B cell (primary cell): ENCODE data around the gene IQCM. TPM values are rescaled to one million over a fixed set of nuclear protein-coding genes. Genes with fewer than 3 reads are reported as not detected.

Experiments
- ATAC-seq: fragments of 200-7000 bp; cut with Tn5 transposase; one replicate; pipeline ENCODE4 v1.10.0; 2021; ENCODE audit warnings: low read depth, mild to moderate bottlenecking, moderate number of reproducible peaks, moderate library complexity
- CTCF ChIA-PET: fragments of 350-600 bp; sonication (Branson Sonifier 250); formaldehyde crosslinking; loops from one replicate; lab custom pipeline; 2021; ENCODE audit warnings: antibody characterized with exemption, inconsistent platforms; lab: Charles Lee
- POLR2A ChIA-PET: fragments of 350-600 bp; sonication (Branson Sonifier 250); formaldehyde crosslinking; loops from one replicate; lab custom pipeline; 2021; ENCODE audit warnings: antibody characterized with exemption; lab: Charles Lee
- DNase-seq: peaks from one replicate; pipeline ENCODE4 v3.0.0; 2013
- H2AFZ ChIP-seq: 2 replicates; pipeline ENCODE4 v1.6.1; 2012; ENCODE audit warnings: mild to moderate bottlenecking, low read depth, low read length; ENCODE audit not compliant: insufficient read depth, poor library complexity, severe bottlenecking
- H3K27ac ChIP-seq, 2 donors: 1 replicate in 1 of 2; 2 replicates in 1 of 2; pipeline ENCODE4 v1.5.1; 2012 to 2013; ENCODE audit warnings: low read length in 2 of 2, mild to moderate bottlenecking in 2 of 2, moderate library complexity in 1 of 2
- H3K27me3 ChIP-seq, 4 experiments: fragments of 200-600 bp in 1 of 4; sonication (generic) in 1 of 4; replicated peaks in 1 of 4; 1 replicate in 2 of 4; 2 replicates in 2 of 4; pipeline versions ENCODE4 v1.6.1 to v1.7.0; 2013 to 2016; ENCODE audit warnings: low read length in 3 of 4, mild to moderate bottlenecking in 2 of 4, mixed read lengths in 1 of 4, moderate library complexity in 1 of 4; ENCODE audit not compliant: insufficient read depth in 4 of 4, control insufficient read depth in 3 of 4; ENCODE audit errors: control extremely low read depth in 1 of 4
- H3K36me3 ChIP-seq, 2 experiments: replicated peaks in 1 of 2; 1 replicate in 1 of 2; 2 replicates in 1 of 2; pipeline versions ENCODE4 v1.6.1 to v1.7.1; 2013; ENCODE audit warnings: low read length in 1 of 2; ENCODE audit not compliant: insufficient read depth in 2 of 2, control insufficient read depth in 1 of 2; ENCODE audit errors: control extremely low read depth in 1 of 2, extremely low read depth in 1 of 2
- H3K4me1 ChIP-seq, 2 donors: fragments of 200-600 bp in 1 of 2; sonication (generic) in 1 of 2; 1 replicate in 1 of 2; 2 replicates in 1 of 2; pipeline versions ENCODE4 v1.5.1 to v1.6.1; 2013 to 2017; ENCODE audit warnings: low read length in 2 of 2; ENCODE audit not compliant: control insufficient read depth in 2 of 2, insufficient read depth in 2 of 2
- H3K4me2 ChIP-seq: replicated peaks from 2 replicates; pipeline ENCODE3; 2012; ENCODE audit warnings: mild to moderate bottlenecking, low read depth, low read length; ENCODE audit not compliant: poor library complexity, severe bottlenecking
- H3K4me3 ChIP-seq, 5 experiments: fragments of 200-600 bp in 1 of 5; sonication (generic) in 1 of 5; 1 replicate in 3 of 5; 2 replicates in 2 of 5; pipeline versions ENCODE4 v1.5.1 to v1.7.0; 2011 to 2016; ENCODE audit warnings: low read length in 4 of 5, mild to moderate bottlenecking in 4 of 5, low read depth in 2 of 5, control low read depth in 1 of 5, moderate library complexity in 1 of 5; ENCODE audit not compliant: insufficient read depth in 1 of 5; ENCODE audit errors: control extremely low read depth in 1 of 5, extremely low read depth in 1 of 5
- H3K79me2 ChIP-seq: fragments of 200-600 bp; sonication (generic); one replicate; pipeline ENCODE4 v1.6.0; 2016; ENCODE audit warnings: low read length; ENCODE audit not compliant: control insufficient read depth, insufficient read depth
- H3K9ac ChIP-seq: fragments of 200-600 bp; sonication (generic); 2 replicates; pipeline ENCODE4 v1.6.1; 2017; ENCODE audit warnings: mild to moderate bottlenecking, low read length, moderate library complexity
- H3K9me3 ChIP-seq, 3 donors: one replicate each; pipeline versions ENCODE4 v1.6.1 to v1.7.1; 2013; ENCODE audit warnings: low read length in 2 of 3; ENCODE audit not compliant: control insufficient read depth in 2 of 3, insufficient read depth in 1 of 3; ENCODE audit errors: control extremely low read depth in 1 of 3
- H4K20me1 ChIP-seq: 2 replicates; pipeline ENCODE4 v1.6.0; 2012; ENCODE audit warnings: mild to moderate bottlenecking, low read length; ENCODE audit not compliant: insufficient read depth, control insufficient read depth, poor library complexity, severe bottlenecking
- H3K27ac Mint-ChIP-seq: one replicate; pipeline ENCODE4 v1.8.0; 2021; ENCODE audit warnings: mixed read lengths
- H3K27me3 Mint-ChIP-seq: one replicate; pipeline ENCODE4 v1.8.0; 2021; ENCODE audit warnings: mixed read lengths
- H3K4me1 Mint-ChIP-seq: one replicate; pipeline ENCODE4 v1.8.0; 2021; ENCODE audit warnings: mixed read lengths
- H3K4me3 Mint-ChIP-seq: one replicate; pipeline ENCODE4 v1.8.0; 2021; ENCODE audit warnings: mixed read lengths
- H3K9me3 Mint-ChIP-seq: one replicate; pipeline ENCODE4 v1.8.0; 2022; ENCODE audit warnings: mixed read lengths; ENCODE audit not compliant: insufficient read depth
- EZH2 ChIP-seq: IDR thresholded peaks from 2 replicates; pipeline ENCODE4 v1.6.1; 2012; ENCODE audit warnings: borderline replicate concordance, low read depth, mild to moderate bottlenecking, moderate library complexity, low read length; ENCODE audit not compliant: insufficient read depth, poor library complexity, severe bottlenecking
- WGBS: methylation state at CpG from one replicate; pipeline ENCODE4 v1.1.5; 2013; ENCODE audit warnings: missing lambda C conversion rate; ENCODE audit not compliant: insufficient coverage; 5-methylcytosine and 5-hydroxymethylcytosine counted together
- intact Hi-C: fragments of 100-400 bp; cut with micrococcal nuclease; formaldehyde crosslinking; loops from one replicate; pipeline ENCODE4 v1.10.0; 2022
- polyA plus RNA-seq: library from polyadenylated mRNA; depleted of rRNA; stranded (reverse); fragments of >200 nt; gene quantifications from 2 replicates; pipeline ENCODE4 v1.2.3, GENCODE V29; 2012
- total RNA-seq, 2 donors: library from RNA; stranded (reverse); fragments of 120-200 nt in 1 of 2; gene quantifications; 1 replicate in 1 of 2; 2 replicates in 1 of 2; pipeline versions ENCODE4 v1.2.3 to v1.2.4, GENCODE V29; 2013 to 2022
- TF ChIP-seq, protein P1 (sequence below): fragments of 200-600 bp; IDR thresholded peaks from one replicate; pipeline ENCODE4 v1.8.0; 2022; ENCODE audit warnings: antibody characterized with exemption, mild to moderate bottlenecking

IQCM gene
- total and polyA plus RNA-seq, 2 donors (not counting 1 experiment from before 2014, with no cell fraction given): not detected

DNA sequence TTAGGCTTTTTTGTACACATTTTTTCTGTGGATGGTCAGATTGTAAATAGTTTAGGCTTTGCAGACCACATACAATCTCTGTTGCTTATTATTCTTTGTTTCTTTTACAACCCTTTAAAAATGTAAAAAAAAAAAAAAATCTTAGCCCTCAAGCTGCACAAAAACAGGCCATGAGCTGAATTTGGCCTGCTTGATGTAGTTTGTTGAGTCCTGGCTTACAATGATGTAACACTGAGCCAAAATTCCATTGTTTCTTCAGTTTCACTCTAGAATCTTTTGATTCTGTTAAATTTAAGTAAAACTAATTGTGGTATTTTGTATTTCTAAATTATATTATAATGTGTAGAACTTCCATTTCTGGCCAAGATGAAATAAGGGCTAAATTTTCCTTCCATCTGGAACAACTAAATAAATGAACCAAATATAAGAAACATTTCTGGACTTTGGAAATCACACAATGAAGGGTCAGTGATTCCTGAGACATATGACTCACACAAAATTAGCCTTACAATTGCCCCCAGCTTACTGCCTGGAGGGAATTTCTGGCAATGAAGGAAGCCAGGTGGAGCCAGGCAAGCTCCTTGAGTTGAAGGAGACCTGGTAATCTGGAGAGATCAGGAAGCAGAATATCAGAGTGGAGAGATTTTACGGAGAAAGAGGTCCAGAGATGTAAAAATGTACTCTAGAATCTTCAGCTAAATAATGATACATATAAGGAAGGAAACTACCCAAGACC is 29.8 kb downstream of the IQCM start:
- Histone ChIP-seq H3K27me3 (no peaks in the 10 kb centered on the region), H3K9ac (no peak overlapping the region), H3K9me3 (peaks cover 0 to 3% (median 0%) of the 10 kb centered on the region in 3 donors), H3K27ac (no peak overlapping the region), H3K4me3 (no peak overlapping the region), H4K20me1 (no peaks in the 10 kb centered on the region), H2AFZ (no peak overlapping the region), H3K4me1 (no peaks in the 10 kb centered on the region), H3K79me2 (no peaks in the 10 kb centered on the region), H3K4me2 (no peak overlapping the region), H3K36me3 (no peaks in the 10 kb centered on the region)
- no CpG with 5 or more reads among the region's 1 CpG for WGBS
- Mint-ChIP-seq H3K4me1 (no peaks in the 10 kb centered on the region), H3K27ac (no peak overlapping the region), H3K27me3 (no peaks in the 10 kb centered on the region), H3K4me3 (no peak overlapping the region), H3K9me3 (peaks cover 2% of the 10 kb centered on the region)
- ChIA-PET POLR2A (no interaction called here), CTCF (no interaction called here)
- no peak for TF ChIP-seq EZH2
- TF ChIP-seq, protein P1, sequence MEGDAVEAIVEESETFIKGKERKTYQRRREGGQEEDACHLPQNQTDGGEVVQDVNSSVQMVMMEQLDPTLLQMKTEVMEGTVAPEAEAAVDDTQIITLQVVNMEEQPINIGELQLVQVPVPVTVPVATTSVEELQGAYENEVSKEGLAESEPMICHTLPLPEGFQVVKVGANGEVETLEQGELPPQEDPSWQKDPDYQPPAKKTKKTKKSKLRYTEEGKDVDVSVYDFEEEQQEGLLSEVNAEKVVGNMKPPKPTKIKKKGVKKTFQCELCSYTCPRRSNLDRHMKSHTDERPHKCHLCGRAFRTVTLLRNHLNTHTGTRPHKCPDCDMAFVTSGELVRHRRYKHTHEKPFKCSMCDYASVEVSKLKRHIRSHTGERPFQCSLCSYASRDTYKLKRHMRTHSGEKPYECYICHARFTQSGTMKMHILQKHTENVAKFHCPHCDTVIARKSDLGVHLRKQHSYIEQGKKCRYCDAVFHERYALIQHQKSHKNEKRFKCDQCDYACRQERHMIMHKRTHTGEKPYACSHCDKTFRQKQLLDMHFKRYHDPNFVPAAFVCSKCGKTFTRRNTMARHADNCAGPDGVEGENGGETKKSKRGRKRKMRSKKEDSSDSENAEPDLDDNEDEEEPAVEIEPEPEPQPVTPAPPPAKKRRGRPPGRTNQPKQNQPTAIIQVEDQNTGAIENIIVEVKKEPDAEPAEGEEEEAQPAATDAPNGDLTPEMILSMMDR: no peak
- DNase-seq (no peak), ATAC-seq (no peak)
- intact Hi-C loops: no loop called here

DNA sequence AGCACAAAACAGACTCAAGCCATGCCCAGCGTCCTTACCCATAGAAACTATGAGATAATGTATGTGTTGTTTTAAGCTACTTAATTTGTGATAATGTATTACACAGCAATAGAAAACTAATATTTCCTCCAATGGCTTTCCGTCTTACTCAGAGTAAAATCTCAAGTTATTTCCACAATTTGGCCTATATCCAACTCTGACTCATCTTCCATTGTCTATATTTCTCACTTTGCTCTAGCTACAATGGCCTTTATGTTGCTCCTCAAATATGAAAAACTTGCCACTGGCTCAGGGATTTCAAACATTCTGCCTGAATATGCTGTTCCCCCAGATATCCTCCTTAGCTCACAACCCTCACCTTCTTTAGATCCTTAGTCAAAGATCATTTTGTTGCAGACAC is 31.6 kb downstream of the IQCM start:
- intact Hi-C loops: no loop called here
- DNase-seq: no peak
- peaks cover 0 to 3% (median 0%) of the 10 kb centered on the region in 3 donors for H3K9me3 ChIP-seq
- ATAC-seq: no peak
- no peaks in the 10 kb centered on the region for H3K36me3 ChIP-seq
- no peaks in the 10 kb centered on the region for H3K27me3 ChIP-seq
- H3K9ac ChIP-seq: no peak overlapping the region
- no peaks in the 10 kb centered on the region for H3K79me2 ChIP-seq
- ChIA-PET POLR2A (no interaction called here), CTCF (no interaction called here)
- no peak overlapping the region for H3K4me2 ChIP-seq
- no peak overlapping the region for H3K27ac ChIP-seq
- H3K4me1 ChIP-seq: no peaks in the 10 kb centered on the region
- H3K4me3 Mint-ChIP-seq: no peak overlapping the region
- H4K20me1 ChIP-seq: no peaks in the 10 kb centered on the region
- WGBS: 100% methylated on average over 1 of the region's 2 CpGs
- no peaks in the 10 kb centered on the region for H3K27me3 Mint-ChIP-seq
- no peak overlapping the region for H3K27ac Mint-ChIP-seq
- peaks cover 2% of the 10 kb centered on the region for H3K9me3 Mint-ChIP-seq
- H3K4me3 ChIP-seq: no peak overlapping the region
- H3K4me1 Mint-ChIP-seq: no peaks in the 10 kb centered on the region
- no peak overlapping the region for H2AFZ ChIP-seq
- no peak for TF ChIP-seq EZH2
- TF ChIP-seq, protein P1: no peak
